T-helper 17 cell (primary cell): ENCODE measurements around the gene PACRGL. TPM values are rescaled to one million over a fixed set of nuclear protein-coding genes. Genes with fewer than 3 reads are reported as not detected.
"Not testable (repeated sequence)": the region's sequence is repeated elsewhere in the genome, so short reads cannot be mapped to it uniquely, and the experiment has no call there.

Experiments
- ATAC-seq: fragments of 150-1000 bp; cut with Tn5 transposase; 2 replicates; pipeline ENCODE4 v1.10.0; 2021; ENCODE audit warnings: mild to moderate bottlenecking, moderate library complexity
- DNase-seq, 3 donors: peaks; one replicate each; pipeline versions ENCODE4 v3.0.0 to v3.0.0-alpha.2; 2020 to 2021
- H3K9me3 ChIP-seq: one replicate; pipeline ENCODE4 v1.7.0; 2013; ENCODE audit warnings: low read length, mild to moderate bottlenecking; ENCODE audit not compliant: control insufficient read depth, poor library complexity, severe bottlenecking
- H3K27ac Mint-ChIP-seq: one replicate; pipeline ENCODE4 v1.8.0; 2022; ENCODE audit warnings: mild to moderate bottlenecking, moderate library complexity, mixed read lengths
- H3K27me3 Mint-ChIP-seq: one replicate; pipeline ENCODE4 v1.8.0; 2022; ENCODE audit warnings: mixed read lengths
- H3K36me3 Mint-ChIP-seq: one replicate; pipeline ENCODE4 v1.8.0; 2022; ENCODE audit warnings: low read depth, mixed read lengths
- H3K4me1 Mint-ChIP-seq: one replicate; pipeline ENCODE4 v1.8.0; 2022; ENCODE audit warnings: mild to moderate bottlenecking, mixed read lengths
- H3K4me3 Mint-ChIP-seq: one replicate; pipeline ENCODE4 v1.8.0; 2022; ENCODE audit warnings: mild to moderate bottlenecking, moderate library complexity, mixed read lengths
- total RNA-seq, 4 donors: library from RNA in 2 of 4; stranded (reverse) in 2 of 4; gene quantifications; one replicate each; pipeline ENCODE4 v1.2.3 and lab custom pipeline; 2022 to 2026

Gene PACRGL
- total RNA-seq, 2 donors from 2014 or later, result 13.0 to 13.2 TPM

- ATAC-seq (no peak), DNase-seq (no peak)
- Mint-ChIP-seq H3K27me3 (no peaks in the 10 kb centered on the region), H3K27ac (no peak overlapping the region), H3K36me3 (peaks cover 2% of the 10 kb centered on the region), H3K4me3 (no peak overlapping the region), H3K4me1 (no peaks in the 10 kb centered on the region)
- H3K9me3 ChIP-seq, result no peaks in the 10 kb centered on the region
Measured at GRCh38 chr4:20754036-20754435, 53.8 kb downstream of the PACRGL start.

GRCh38 chr4:20760053-20760452, 59.8 kb downstream of the PACRGL start:
- no peaks in the 10 kb centered on the region for H3K27me3 Mint-ChIP-seq

GRCh38 chr4:20761382-20761781, 61.1 kb downstream of the PACRGL start:
- no peaks in the 10 kb centered on the region for H3K9me3 ChIP-seq
- no peak overlapping the region for H3K27ac Mint-ChIP-seq
- H3K4me1 Mint-ChIP-seq, result no peaks in the 10 kb centered on the region
- ATAC-seq (no peak), DNase-seq (no peak)
- H3K36me3 Mint-ChIP-seq, result no peaks in the 10 kb centered on the region
- no peaks in the 10 kb centered on the region for H3K27me3 Mint-ChIP-seq
- no peak overlapping the region for H3K4me3 Mint-ChIP-seq

More at GRCh38 chr4:20760053-20760452, 59.8 kb downstream of the PACRGL start:
- no peak overlapping the region for H3K4me3 Mint-ChIP-seq
- no peak overlapping the region for H3K27ac Mint-ChIP-seq
- ATAC-seq (no peak), DNase-seq (no peak)
- H3K36me3 Mint-ChIP-seq, result no peaks in the 10 kb centered on the region
- no peaks in the 10 kb centered on the region for H3K4me1 Mint-ChIP-seq
- H3K9me3 ChIP-seq, result no peaks in the 10 kb centered on the region

- DNase-seq (no peak), ATAC-seq (no peak)
- H3K27ac Mint-ChIP-seq, result no peak overlapping the region
- no peaks in the 10 kb centered on the region for H3K36me3 Mint-ChIP-seq
- H3K9me3 ChIP-seq, result no peaks in the 10 kb centered on the region
- no peaks in the 10 kb centered on the region for H3K4me1 Mint-ChIP-seq
- H3K27me3 Mint-ChIP-seq, result no peaks in the 10 kb centered on the region
- H3K4me3 Mint-ChIP-seq, result no peak overlapping the region
Measured at GRCh38 chr4:20761826-20762225, 61.6 kb downstream of the PACRGL start.

- Mint-ChIP-seq H3K4me3 (no peak overlapping the region), H3K27ac (no peak overlapping the region), H3K36me3 (no peaks in the 10 kb centered on the region), H3K4me1 (no peaks in the 10 kb centered on the region), H3K27me3 (no peaks in the 10 kb centered on the region)
- no peaks in the 10 kb centered on the region for H3K9me3 ChIP-seq
- no peak for DNase-seq
- no peak for ATAC-seq
Measured at GRCh38 chr4:20764366-20764992, 64.2 kb downstream of the PACRGL start.

- H3K4me1 Mint-ChIP-seq, result peaks cover 4% of the 10 kb centered on the region
- DNase-seq (peak in 1 of 3 donors; percentile 20), ATAC-seq (peak; percentile 72)
- no peak overlapping the region for H3K4me3 Mint-ChIP-seq
- H3K27ac Mint-ChIP-seq, result no peak overlapping the region
- peaks cover 3% of the 10 kb centered on the region for H3K36me3 Mint-ChIP-seq
- no peaks in the 10 kb centered on the region for H3K27me3 Mint-ChIP-seq
- no peaks in the 10 kb centered on the region for H3K9me3 ChIP-seq
Measured at GRCh38 chr4:20773144-20773997, 73.1 kb downstream of the PACRGL start.

- Mint-ChIP-seq H3K27me3 (no peaks in the 10 kb centered on the region), H3K36me3 (peaks cover 3% of the 10 kb centered on the region), H3K27ac (no peak overlapping the region), H3K4me3 (no peak overlapping the region), H3K4me1 (peaks cover 4% of the 10 kb centered on the region)
- ATAC-seq, result no peak
- no peak for DNase-seq
- H3K9me3 ChIP-seq, result peaks cover 4% of the 10 kb centered on the region
Measured at GRCh38 chr4:20778896-20779295, 78.6 kb downstream of the PACRGL start.

GRCh38 chr4:20783134-20783533, 82.9 kb downstream of the PACRGL start:
- H3K9me3 ChIP-seq, H3K4me1 Mint-ChIP-seq, H3K36me3 Mint-ChIP-seq, ATAC-seq, H3K4me3 Mint-ChIP-seq, DNase-seq, H3K27me3 Mint-ChIP-seq, H3K27ac Mint-ChIP-seq: not testable (repeated sequence)

- no peaks in the 10 kb centered on the region for H3K36me3 Mint-ChIP-seq
- ATAC-seq (no peak), DNase-seq (no peak)
- no peak overlapping the region for H3K27ac Mint-ChIP-seq
- no peaks in the 10 kb centered on the region for H3K27me3 Mint-ChIP-seq
- no peaks in the 10 kb centered on the region for H3K9me3 ChIP-seq
- H3K4me1 Mint-ChIP-seq, result no peaks in the 10 kb centered on the region
- H3K4me3 Mint-ChIP-seq, result no peak overlapping the region
Measured at GRCh38 chr4:20787940-20788665, 87.8 kb downstream of the PACRGL start.
